Stimulated activated CD4-positive, alpha-beta T cell treated with anti-CD3 and anti-CD28 coated beads, TNF-alpha, amount 100 ng/mL, for 4 hours (primary cell): ENCODE data around the gene ATP2B3.

Experiments
- DNase-seq, 3 experiments: peaks; one replicate each; pipeline ENCODE4 v3.0.0-alpha.2; 2020; ENCODE audit warnings: low read depth in 3 of 3

ATP2B3 gene

GRCh38 chrX:153568451-153569011 lies 51.1 kb downstream of the ATP2B3 start:
- no peak for DNase-seq

- no peak for DNase-seq
These were observed 52.0 kb downstream of the ATP2B3 start for GRCh38 chrX:153569475-153569874.

- DNase-seq: no peak
These were observed 54.1 kb downstream of the ATP2B3 start for GRCh38 chrX:153571534-153571908.

GRCh38 chrX:153572601-153573000 lies 55.2 kb downstream of the ATP2B3 start:
- DNase-seq: no peak

- DNase-seq: no peak
These were observed 56.5 kb downstream of the ATP2B3 start for GRCh38 chrX:153573984-153574383.

GRCh38 chrX:153576239-153576870 lies 58.9 kb downstream of the ATP2B3 start:
- no peak for DNase-seq

GRCh38 chrX:153576961-153577360 lies 59.5 kb downstream of the ATP2B3 start:
- DNase-seq: no peak

GRCh38 chrX:153578200-153578835 lies 60.9 kb downstream of the ATP2B3 start:
- DNase-seq: no peak

- no peak for DNase-seq
These were observed 61.4 kb downstream of the ATP2B3 start for GRCh38 chrX:153578889-153579288.

GRCh38 chrX:153580700-153581386 lies 63.4 kb downstream of the ATP2B3 start:
- DNase-seq: no peak

- DNase-seq: peak; percentile 18 to 42 (median 32)
These were observed 65.5 kb downstream of the ATP2B3 start for GRCh38 chrX:153582896-153583295.

- DNase-seq: no peak
These were observed 66.0 kb downstream of the ATP2B3 start for GRCh38 chrX:153583433-153583832.

GRCh38 chrX:153585827-153586226 lies 68.4 kb downstream of the ATP2B3 start:
- DNase-seq: no peak

GRCh38 chrX:153587342-153587741 lies 69.9 kb downstream of the ATP2B3 start:
- DNase-seq: no peak

GRCh38 chrX:153588021-153588781 lies 70.8 kb downstream of the ATP2B3 start:
- no peak for DNase-seq

GRCh38 chrX:153588782-153589446 lies 71.5 kb downstream of the ATP2B3 start:
- DNase-seq: no peak

GRCh38 chrX:153590961-153591956 lies 73.8 kb downstream of the ATP2B3 start:
- DNase-seq: no peak

- DNase-seq: no peak
These were observed 74.8 kb downstream of the ATP2B3 start for GRCh38 chrX:153592091-153592833.

- no peak for DNase-seq
These were observed 75.7 kb downstream of the ATP2B3 start for GRCh38 chrX:153592966-153593688.
